D721Med (cell line): ENCODE data around the gene PLPP3.

Experiments used
- DNase-seq: peaks from one replicate; pipeline ENCODE4 v3.0.0; 2011; ENCODE audit warnings: low spot score; ENCODE audit not compliant: insufficient read length
- FAIRE-seq: peaks from 2 replicates; lab custom pipeline; 2011; peaks lifted over from hg19 to GRCh38; lab: Jason Lieb, UNC
- TF ChIP-seq, protein P1 (sequence below): IDR thresholded peaks from 2 replicates; pipeline ENCODE4 v1.5.1; 2012; ENCODE audit warnings: mild to moderate bottlenecking, control low read depth; ENCODE audit not compliant: insufficient read depth; ENCODE audit errors: missing control alignments

Gene PLPP3

GRCh38 chr1:56461158-56462127 is 117.9 kb downstream of the PLPP3 start:
- FAIRE-seq = no peak
- TF ChIP-seq, protein P1, sequence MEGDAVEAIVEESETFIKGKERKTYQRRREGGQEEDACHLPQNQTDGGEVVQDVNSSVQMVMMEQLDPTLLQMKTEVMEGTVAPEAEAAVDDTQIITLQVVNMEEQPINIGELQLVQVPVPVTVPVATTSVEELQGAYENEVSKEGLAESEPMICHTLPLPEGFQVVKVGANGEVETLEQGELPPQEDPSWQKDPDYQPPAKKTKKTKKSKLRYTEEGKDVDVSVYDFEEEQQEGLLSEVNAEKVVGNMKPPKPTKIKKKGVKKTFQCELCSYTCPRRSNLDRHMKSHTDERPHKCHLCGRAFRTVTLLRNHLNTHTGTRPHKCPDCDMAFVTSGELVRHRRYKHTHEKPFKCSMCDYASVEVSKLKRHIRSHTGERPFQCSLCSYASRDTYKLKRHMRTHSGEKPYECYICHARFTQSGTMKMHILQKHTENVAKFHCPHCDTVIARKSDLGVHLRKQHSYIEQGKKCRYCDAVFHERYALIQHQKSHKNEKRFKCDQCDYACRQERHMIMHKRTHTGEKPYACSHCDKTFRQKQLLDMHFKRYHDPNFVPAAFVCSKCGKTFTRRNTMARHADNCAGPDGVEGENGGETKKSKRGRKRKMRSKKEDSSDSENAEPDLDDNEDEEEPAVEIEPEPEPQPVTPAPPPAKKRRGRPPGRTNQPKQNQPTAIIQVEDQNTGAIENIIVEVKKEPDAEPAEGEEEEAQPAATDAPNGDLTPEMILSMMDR = no peak
- no peak for DNase-seq

DNA sequence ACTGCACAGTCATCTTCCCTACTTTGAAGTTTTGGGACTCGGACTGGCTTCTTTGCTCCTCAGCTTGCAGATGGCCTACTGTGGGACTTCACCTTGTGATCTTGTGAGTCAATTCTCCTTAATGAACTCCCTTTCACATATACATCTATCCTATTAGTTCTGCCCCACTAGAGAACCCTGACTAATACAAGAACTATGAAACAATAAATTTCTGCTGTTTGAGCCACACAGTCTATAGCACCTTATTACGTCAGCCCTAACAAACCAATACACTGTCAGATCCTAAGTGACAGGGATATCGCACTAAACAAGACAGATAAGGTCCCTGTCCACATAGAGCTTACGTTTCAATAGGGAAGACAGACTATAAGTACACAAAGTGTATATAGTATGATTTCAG is 120.1 kb downstream of the PLPP3 start:
- TF ChIP-seq, protein P1 = no peak
- no peak for FAIRE-seq
- no peak for DNase-seq

- no peak for DNase-seq
- TF ChIP-seq, protein P1 = no peak
- no peak for FAIRE-seq
Measured at GRCh38 chr1:56457756-56458375, 121.5 kb downstream of the PLPP3 start.

DNA sequence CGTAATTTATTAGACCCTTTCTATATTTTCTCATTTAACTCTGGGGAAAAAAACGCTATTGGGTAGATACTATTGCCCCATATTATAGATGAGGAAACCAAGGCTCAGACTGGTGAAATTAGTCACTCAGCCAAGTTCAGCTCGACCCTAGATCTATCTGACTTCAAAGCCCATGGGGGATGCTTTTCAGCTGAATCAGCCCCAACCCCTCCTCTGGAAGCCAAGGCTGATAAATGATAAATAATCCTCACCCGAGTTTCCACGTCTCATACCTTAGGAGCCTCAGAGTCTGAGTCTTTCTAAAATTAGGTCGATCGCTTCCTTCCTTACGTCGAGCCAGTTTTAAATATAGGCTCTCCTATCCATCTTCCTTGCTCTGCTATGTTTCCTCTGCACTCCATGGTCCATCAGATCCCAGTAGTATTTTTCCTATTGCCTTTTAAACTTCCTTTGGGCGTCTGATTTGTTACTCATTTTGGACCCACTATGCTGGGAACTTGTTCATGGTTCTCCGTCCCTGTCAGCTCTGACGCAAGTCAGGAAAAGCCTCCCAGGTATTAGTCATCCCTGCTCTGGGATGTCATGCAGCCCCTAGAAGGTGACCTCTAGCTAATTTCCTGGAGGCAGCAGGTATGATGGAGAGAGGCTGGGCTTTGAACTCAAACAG is 122.8 kb downstream of the PLPP3 start:
- FAIRE-seq (no peak), DNase-seq (no peak)
- TF ChIP-seq, protein P1 = no peak

- FAIRE-seq (no peak), DNase-seq (no peak)
- TF ChIP-seq, protein P1 = no peak
Measured at GRCh38 chr1:56453417-56454078, 125.8 kb downstream of the PLPP3 start.

DNA sequence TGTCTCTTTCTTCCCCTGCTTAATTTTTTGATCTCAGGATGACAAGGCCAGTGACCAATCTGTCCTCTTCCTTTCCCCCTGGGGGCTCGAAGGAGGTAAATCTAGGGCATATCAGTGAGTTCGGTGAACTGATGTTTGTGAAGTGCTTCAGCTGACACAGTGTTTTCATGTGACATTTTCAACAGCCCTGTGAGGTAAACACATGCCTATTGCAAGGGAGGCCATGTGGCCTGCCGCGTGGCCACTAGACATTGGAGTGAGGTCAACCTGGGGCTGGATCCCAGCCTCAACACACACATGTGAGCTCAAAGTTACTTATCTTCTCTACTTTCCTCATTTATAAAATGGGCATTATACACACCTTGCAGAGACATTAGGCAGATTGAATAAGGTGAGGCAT is 126.3 kb downstream of the PLPP3 start:
- DNase-seq (no peak), FAIRE-seq (no peak)
- TF ChIP-seq, protein P1 = no peak
